Hematopoietic multipotent progenitor cell (in vitro differentiated cells): ENCODE results near the gene SIGLEC11. TPM values are rescaled to one million over a fixed set of nuclear protein-coding genes. Genes with fewer than 3 reads are reported as not detected.
"Not testable (repeated sequence)": the region's sequence is repeated elsewhere in the genome, so short reads cannot be mapped to it uniquely, and the experiment has no call there.

Source experiments
- DNase-seq, 3 donors: peaks; one replicate each; pipeline ENCODE4 v3.0.0-alpha.2; 2011 to 2015; ENCODE audit warnings: low read depth in 2 of 3, low spot score in 2 of 3
- total RNA-seq: library from RNA; depleted of rRNA; stranded (reverse); fragments of >200 nt; gene quantifications from one replicate; pipeline ENCODE4 v1.2.3, GENCODE V29; 2012

SIGLEC11 gene
- under 0.01 TPM for total RNA-seq

- DNase-seq = not testable (repeated sequence)
These were observed at the start of gene SIGLEC11 for GRCh38 chr19:49960980-49961379. SIGLEC11 (minus strand) TSS chr19:49961172; CDS start chr19:49961081, 91 bp downstream.

- DNase-seq = no peak
These were observed 47.6 kb upstream of the SIGLEC11 start for GRCh38 chr19:50008532-50008931.

DNA sequence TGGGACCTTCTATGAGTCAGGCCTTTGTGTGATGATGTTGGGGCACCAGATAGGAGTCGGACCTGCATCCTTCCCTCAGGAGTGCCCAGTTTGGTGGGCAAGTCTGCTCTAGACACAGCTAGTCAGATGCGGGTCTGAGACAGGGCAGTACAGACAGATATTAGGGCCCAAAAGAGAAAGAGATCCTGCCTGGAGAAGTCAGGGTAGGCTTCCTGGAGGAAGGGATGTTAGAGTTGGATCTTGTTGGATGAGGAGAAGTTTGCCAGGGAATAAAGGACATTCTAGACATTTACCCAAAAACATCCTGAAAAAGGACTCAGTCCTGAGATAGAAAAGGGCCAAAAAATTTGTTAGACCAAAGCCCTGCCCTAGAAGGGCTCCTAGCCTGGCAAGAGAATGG lies 47.0 kb upstream of the SIGLEC11 start:
- DNase-seq = no peak

- no peak for DNase-seq
These were observed 46.2 kb upstream of the SIGLEC11 start for GRCh38 chr19:50007170-50007569.

DNA sequence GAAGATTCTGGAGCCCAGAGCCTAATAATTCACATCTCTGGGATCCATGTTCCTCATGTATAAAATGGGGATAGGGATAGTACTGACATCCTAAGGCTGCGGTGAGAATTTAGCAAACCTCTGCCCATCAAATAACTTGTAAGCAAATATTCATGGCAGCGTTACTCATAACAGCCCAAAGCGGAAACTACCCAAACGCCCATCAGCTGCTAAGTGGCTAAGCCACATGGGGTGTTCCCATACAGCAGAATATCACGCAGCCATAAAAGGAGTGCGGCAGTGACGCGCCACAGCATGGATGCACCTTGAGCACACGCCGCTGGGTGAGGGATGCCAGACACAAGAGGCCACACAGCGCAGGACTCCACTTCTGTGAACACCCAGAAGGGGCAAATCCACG lies 44.5 kb upstream of the SIGLEC11 start:
- DNase-seq = no peak

DNA sequence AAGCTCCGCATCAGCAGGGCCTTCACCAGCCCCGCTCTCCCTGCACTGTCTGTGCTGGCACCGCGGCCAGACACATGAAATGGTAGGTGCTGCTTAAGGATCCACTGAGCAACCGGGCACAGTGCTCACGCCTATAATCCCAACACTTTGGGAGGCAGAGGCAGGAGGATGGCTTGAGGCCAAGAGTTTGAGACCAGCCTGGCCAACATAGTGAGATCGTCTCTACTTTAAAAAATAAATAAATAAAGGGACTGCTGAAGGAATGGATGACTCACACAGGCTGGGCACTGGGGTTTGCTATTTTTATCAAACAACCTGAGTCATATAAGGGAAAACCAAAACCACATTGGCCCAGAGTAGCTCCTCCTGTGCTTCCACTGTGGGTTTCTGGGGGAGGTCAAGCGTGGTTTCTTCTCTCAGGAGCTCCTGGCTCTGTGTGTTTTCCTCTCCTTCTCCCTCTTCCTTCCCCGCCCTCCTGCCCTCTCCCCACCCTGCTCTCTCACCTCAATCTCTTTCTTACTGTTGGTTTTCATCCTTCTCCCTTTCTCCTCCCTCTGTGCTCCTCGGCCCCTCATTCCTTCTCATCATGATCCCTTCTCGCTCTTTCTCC lies 42.9 kb upstream of the SIGLEC11 start:
- peak in 2 of 3 donors; percentile 72 to 77 for DNase-seq

- DNase-seq = no peak
These were observed 42.3 kb upstream of the SIGLEC11 start for GRCh38 chr19:50003254-50003788.

- DNase-seq = no peak
These were observed 41.5 kb upstream of the SIGLEC11 start for GRCh38 chr19:50002386-50002960.

DNA sequence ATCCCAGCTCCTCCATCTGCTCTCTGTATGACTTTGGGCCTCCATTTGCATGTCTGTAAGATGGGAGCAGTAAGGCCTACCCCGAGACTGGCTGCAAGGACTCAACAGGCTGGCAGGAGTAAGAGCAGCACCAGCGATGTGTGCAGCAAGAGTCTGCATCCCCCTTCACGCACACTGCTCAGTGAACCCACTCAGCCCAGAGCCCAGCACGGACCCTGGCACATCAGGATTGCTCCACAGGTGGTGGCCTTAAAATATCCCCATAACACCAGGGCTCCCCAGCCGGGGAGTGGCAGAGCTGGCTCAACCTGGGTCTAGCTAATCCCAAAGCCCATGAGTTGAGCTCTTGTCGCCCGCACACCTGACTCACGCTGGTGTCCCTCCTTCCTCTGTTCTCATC lies 40.8 kb upstream of the SIGLEC11 start:
- no peak for DNase-seq

GRCh38 chr19:50000841-50001557 lies 40.0 kb upstream of the SIGLEC11 start:
- no peak for DNase-seq

DNA sequence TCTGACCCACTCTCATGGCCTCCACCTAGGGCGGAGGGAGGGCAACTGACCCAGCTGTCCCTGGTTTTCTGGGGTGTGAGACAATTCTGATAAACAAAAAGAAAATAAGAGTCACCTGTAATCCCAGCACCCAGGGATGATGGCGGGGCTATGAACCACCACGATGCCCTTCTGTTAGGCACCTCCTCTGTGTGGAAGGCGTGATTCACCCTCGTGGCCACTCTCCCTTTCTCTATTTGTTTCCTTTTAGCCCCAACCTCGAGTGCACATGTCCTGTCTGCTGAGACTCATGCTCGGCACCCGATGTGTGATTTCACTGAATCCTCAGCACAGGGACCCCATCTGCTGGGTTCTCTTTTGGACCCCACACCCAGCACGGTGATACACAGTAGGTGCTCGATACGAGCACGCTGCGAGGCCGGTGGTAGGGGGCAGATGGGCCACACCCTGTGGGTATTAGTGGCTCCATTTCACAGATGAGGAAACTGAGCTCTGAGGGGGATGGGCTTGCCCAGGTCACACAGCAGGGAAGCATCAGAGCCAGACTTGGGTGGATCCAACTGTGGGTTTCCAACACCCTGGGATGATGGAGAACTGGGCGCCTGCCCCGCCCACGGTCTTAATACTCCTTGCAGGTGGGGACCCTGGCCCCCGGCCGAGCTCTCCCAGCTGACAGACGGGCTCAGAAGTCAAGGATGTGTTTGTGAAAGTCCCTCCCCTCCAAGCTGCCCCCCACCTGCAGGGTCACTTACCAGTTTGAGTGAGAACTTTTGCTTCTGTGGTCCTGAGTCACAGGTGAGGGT lies 39.3 kb upstream of the SIGLEC11 start:
- no peak for DNase-seq

DNA sequence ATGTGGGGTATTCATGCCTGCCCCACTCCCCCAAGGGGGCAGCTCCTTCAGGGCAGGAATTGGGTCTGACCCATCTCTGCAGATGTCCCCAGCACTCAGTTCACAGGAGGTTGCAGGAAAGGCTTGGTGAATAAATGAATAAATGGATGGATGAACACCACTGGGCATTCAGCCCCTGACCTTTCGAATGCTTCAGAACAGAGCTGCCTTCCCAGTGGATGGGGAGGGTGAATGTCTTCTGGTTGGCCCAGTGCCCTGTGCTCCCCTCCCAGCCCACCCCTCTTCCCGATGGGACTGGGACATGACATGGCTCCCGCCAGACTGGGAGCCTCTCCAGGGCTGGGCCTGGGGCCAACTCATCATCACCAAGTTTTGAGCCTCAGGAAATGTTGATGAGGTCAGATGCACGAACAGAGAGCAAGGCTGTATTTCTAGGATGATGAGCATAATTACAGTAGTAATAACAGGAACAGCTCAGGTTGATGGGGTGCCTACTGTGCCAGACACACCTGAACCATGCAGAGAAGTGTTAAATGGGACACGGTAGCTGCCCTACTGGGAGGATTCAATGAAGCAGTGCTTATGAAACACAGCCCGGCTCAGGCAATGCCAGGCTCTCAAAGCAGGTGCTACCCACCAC lies 38.5 kb upstream of the SIGLEC11 start:
- no peak for DNase-seq

- DNase-seq = peak in 2 of 3 donors; percentile 33 to 57
These were observed 36.7 kb upstream of the SIGLEC11 start for GRCh38 chr19:49997709-49998108.

- no peak for DNase-seq
These were observed 27.5 kb upstream of the SIGLEC11 start for GRCh38 chr19:49988433-49988832.

DNA sequence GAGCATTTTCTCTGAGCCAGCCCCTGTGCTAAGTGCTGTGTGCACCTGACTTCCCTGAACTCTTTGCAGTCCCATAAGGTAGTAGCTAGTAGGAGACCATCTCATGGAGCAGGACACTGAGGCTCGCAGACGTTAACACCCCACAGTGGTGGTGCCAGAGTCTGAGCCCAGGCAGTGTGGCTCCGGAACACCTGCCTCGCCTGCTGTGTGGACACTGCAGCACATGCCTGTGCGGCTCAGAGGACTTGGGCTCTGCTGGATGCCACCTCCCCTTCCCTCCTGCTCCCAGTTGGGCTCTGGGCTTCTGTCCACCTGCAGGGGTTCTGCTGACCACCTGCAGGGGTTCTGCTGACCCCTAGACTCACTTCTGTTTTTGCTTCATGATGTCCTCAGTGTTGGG lies 27.0 kb upstream of the SIGLEC11 start:
- DNase-seq = no peak

DNA sequence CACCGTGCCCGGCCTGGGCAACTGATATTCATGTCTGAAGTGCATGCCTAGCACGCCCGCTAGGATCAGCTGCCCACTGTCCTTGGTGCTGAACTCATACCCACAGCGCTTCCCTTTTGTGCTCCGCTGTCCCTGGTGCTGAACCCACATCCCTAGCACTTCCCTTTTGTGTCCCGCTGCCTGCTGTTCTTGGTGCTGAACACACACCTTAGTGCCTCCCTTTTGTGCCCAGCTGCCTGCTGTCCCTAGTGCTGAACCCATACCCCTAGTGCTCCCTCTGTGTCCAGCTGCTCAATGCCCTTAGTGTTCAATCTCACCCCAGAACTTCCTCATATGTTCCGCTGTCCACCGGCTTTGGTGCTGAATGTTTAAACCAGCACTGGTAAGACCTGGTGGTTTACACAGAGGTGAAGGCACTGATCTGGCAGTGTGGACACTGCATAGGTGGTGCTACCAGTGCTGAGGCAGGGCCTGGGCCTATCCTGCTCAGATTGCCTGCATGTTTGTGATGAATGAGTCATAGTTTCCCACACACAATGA lies 26.3 kb upstream of the SIGLEC11 start:
- DNase-seq = peak; percentile 53 to 98 (median 95)

- no peak for DNase-seq
These were observed 25.4 kb upstream of the SIGLEC11 start for GRCh38 chr19:49986354-49986753.

GRCh38 chr19:49985871-49986270 lies 24.9 kb upstream of the SIGLEC11 start:
- DNase-seq = no peak

- no peak for DNase-seq
These were observed 23.5 kb upstream of the SIGLEC11 start for GRCh38 chr19:49984491-49984890.

DNA sequence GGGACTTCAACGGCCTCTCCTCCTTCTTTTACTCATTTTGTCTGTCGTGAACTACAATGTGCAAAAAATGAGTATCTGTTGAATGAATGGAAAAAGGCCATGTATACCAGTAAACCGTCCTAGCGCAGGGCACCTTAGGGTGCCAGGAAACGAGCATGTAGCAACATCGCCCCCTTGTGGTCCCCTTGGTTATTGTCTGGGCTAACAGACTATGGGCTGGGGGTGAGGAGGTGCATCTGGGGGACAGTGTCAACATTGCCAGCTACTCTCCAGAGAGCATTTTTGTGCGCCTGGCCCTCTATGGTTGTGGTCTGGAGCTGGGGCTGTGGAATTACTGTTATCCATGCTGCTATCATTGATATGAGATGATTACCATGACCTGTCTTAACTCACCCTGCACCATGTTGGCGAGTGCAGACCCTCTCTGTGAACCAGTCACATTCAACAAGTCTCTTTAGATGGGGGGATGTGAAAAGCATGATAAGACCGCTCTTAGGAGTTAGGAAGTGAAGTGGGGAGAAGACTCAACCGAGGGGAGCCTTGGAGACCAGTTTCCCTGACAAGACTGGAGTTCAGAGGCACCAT lies 22.8 kb upstream of the SIGLEC11 start:
- peak; percentile 50 to 75 (median 62) for DNase-seq
